ENCODE results near the gene RGL4.

The RGL4 gene

DNA sequence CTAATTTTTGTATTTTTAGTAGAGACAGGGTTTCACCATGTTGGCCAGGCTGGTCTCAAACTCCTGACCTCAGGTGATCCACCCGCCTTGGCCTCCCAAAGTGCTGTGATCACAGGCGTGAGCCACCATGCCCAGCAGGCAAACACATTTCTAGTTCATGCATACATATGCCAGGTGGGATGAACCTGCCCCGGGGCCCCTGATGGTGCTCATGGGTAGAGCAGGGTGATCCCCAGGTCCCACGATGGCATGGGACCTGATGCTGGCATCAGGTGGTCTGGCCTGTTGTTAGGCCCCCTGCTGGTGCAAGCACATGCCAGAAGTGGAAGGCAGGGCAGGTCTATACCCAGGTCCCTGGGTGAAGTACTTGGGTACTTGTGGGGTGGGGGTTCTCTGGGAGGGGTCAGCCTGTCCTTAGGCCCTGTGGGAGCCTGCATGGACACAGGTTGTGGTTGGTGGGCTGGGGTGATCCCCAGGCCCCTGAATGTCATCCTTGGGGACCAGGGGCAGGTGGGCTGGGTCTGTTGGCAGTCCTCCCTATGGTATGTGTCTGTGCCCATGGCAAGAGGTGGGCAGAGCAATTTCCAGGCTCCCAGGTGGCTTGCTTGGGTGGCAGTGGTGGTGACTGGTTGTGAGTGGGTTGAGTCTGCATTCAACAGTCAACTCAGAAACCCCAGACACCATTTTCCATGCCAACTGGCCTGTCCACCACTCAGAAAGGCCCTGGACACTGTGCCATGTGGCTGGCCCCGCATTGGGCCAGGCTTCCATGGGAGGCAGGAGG lies 9.6 kb upstream of the RGL4 start:
- no peak for DNase-seq

DNA sequence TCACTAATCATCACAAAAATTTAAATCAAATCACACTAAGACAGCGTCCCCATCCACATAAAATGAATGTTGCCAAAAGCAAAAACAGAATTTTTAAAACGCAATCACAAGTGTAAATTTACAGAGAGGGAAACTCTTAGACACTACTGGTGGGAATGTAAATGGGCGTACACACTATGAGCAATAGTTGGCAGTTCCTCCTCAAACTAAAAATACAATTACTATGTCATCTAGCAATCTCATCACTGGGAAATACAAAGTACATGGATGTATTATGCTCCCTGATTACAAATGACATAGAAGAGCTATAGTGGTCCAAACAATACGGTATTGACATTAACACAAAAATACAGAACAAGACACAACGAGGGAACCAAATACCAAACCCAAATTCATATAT lies 8.7 kb upstream of the RGL4 start:
- DNase-seq, result no peak

DNA sequence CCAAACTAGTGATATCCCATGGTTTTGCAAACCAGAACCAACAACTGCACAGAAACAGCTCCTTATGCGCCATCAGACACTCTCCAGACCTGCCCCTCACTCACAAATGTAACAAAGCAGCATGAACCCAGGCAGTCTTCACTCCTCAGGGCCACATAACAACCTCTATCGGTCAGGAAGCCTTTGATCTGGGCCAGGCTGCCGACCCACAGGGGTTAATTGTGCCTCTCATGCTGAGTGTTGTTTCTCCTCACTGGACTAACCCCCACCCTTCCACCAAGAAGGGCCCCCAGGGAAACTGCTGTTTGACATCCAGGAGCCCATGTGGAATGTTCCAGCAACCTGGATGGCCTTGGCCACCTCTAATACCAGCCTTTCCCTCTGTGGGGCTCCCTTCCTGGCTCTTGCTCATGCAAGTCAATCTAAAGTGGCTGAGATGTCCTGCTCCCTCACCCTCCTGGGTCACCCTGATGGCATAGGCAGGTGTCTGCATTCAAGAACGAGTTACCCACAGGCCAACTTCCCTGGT lies 7.9 kb upstream of the RGL4 start:
- DNase-seq, result no peak

DNA sequence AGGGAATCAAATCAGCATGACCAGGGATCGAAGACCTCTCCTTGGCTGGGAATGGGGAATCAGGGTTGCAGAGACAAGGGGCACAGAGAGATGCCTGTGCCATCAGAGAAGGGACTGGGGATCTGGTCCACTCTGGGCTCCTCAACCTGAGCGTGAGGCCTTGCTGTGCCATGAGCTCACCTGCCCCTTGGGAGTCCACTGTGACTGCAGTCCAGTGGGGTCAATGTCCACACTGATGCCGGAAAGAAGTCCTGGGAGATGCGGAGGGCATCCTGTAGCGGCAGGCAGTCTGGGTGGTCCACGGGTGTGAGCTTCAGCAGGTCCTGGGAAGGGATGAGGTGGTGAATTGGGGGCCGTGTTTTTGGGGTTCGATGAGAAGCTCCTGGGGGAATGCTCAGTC lies 7.3 kb upstream of the RGL4 start:
- no peak for DNase-seq

DNA sequence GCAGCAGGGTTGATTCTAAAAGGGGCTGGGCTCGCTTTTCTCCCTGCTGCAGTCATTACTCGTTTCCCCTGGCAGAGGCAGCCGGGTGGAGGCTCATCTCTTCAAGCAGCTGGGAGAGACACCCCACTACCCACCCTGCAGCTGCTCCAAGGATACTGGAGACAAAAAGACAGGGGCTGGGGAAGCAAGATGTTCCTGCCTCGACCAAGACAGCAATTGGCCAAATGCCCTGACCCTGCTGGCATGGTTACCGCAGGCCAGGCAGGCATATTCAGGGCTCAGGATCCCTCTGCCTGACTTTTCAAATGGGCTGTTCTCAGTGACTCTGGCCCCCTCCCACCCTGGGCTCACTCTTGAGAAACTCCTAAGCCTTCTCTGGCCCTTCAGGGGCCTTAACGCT lies 6.8 kb upstream of the RGL4 start:
- DNase-seq, result no peak

DNA sequence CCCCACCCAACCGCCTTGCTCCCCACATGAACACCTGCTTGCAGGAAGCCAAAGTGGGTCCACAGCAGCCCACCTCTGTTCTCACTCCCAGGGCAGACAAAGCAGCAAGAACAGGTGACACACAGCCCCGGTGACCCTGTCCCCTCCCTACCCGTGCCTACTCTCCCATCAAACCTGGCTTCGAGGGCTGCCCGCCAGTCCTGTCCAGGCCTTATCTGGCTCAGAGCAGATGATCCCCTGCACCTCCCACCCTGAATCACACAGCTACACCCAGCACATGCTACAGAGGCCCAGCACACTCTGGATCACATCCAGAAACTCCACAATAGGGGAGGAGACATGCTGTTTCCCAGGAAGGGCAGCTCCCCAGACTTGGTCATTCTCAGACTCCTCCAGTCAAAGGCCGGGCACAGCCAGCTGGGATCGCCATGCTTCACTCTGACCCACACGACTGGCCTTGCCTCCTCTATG lies 6.2 kb upstream of the RGL4 start:
- no peak for DNase-seq

DNA sequence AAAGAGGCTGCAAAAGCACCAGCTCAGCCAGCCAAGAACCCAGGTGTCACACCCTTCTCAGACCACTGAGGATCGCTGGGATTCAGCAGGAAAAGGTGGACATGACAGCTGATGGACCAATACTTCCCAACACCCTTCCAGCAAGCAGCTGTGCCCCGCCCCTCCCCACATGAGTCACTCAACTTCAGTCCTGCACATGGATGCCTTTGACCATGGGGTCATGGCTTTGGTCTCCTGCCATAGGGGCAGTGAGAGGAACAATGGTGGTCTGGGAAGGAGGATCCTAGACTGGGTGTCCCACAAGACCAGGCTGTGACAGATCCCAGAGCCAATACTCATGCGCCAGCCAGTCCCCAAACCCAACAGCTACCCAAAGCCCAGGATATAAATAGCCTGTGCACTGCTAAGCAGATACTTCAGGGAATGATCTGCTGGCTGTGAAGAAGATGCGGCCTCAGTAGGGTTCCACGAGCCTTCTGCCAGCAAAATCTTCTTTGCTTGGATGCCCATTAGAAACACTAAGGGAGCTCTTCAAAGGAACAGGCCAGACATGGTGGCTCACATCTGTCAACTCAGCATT lies 5.5 kb upstream of the RGL4 start:
- DNase-seq, result no peak

DNA sequence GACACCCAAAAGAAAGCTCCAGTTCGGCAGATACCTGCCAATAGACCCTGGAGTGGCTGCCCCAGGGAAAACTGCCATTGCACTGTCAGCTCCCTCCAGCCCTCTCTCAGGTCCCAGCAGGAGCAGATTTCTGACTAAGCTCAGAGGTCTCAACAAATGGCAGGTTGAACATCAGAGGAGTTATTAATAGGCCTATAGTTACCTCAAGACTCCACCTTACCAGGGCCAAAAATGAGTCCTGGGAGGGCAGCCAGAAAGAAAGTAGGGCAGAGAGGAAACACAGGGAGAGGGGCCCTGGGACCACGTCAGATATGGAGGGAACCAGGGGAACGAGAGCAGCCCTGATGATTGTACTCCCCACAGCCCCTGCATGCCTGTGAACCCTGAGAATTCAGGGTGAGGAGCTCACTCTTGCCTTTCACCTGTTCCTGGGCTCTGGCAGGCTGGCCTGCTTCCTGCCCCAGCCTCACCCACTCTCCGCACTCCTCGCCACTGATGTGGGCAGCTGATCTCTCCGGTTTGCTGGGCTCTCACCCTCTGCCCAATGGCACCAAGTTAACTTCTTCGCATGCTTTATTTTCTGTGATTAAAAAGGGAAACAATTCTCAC lies 4.3 kb upstream of the RGL4 start:
- no peak for DNase-seq

DNA sequence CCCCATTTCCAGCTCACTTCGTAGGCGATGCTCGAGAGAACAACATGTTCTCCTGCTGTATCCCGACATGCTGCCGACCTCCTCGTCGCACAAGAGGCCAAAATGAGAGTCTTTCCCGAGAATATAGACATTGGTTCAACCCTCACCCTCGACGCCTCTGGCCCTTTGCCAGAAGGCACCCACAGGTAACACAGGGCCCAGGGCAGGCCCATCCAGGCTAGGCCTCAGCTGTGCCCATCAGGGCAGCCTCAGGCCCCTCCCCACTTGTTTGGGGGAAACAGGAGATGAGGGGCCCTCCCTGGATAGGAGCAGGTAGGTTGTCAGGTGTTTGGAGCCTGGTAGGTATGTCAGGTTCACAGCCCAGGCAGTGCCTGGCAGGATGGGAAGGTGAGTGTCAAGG lies 2.7 kb upstream of the RGL4 start:
- no peak for DNase-seq

DNA sequence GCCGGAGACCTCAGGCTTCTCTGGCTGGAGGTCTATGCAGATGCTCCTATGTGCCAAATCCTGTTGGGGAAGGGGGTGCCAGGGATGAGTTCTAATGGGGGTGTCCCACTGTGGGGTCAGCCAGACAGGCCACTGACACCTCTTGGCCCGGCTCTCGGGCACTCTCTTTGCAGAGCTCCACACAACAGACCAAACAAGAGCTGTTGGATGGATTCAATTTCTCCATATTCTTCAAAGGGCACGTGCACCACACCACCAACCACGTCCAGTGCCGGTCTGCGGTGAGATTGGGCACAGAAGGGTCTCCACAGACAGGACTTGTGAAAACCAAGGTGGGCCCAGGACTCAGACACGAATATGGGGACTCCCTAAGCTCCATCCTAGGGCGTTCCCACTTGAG lies 2.2 kb upstream of the RGL4 start:
- no peak for DNase-seq

DNA sequence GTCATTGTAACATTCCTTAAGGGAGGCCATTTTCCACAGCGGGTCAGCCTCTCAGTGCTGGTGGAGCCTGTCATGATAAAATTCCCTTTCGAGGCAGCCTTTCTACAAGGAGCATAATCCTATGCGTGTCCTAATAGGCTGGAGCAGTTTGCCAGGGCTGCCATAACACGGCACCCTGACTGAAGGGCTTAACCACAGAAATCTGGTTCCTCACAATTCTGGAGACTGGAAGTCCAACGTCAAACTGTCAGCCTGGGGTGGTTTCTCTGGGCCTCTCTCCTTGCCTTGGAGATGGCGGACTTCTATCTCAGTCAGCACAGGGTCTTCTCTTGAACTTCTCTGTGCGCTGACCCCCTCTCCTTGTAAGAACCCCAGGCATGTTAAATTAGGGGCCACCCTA lies 1.4 kb upstream of the RGL4 start:
- DNase-seq, result no peak

DNA sequence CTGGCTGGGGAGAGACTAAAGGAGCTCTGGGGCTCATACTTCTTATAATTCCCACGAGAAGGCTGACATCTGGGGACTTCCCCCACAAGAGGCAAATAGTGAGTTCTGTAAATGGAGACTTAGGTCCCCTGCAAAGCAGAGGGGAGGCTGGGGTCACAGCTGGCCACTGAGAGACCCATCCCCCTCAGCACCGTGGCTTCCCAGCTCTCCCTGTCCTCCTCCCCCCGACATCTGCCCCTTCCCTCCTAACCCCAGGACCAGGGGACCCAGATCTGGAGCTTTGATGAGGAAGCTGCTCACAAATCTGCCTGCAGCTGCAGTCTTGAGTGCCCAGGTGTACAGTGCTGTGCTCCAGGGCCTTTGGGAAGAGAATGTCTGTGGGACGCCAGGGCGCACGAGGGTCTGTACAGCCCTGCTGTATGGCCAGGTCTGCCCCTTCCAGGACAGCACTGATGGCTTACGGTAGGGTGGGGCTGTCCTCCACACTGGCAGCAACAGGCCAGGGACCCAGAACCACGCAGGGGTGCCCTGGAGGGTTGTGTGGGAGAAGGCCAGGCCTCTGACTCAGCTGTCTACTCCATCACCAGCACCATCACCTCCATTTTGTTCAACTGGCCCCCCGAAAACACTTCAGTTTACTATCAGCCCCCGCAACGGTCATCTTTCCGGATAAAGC lies 1.1 kb downstream of the RGL4 start:
- no peak for DNase-seq

DNA sequence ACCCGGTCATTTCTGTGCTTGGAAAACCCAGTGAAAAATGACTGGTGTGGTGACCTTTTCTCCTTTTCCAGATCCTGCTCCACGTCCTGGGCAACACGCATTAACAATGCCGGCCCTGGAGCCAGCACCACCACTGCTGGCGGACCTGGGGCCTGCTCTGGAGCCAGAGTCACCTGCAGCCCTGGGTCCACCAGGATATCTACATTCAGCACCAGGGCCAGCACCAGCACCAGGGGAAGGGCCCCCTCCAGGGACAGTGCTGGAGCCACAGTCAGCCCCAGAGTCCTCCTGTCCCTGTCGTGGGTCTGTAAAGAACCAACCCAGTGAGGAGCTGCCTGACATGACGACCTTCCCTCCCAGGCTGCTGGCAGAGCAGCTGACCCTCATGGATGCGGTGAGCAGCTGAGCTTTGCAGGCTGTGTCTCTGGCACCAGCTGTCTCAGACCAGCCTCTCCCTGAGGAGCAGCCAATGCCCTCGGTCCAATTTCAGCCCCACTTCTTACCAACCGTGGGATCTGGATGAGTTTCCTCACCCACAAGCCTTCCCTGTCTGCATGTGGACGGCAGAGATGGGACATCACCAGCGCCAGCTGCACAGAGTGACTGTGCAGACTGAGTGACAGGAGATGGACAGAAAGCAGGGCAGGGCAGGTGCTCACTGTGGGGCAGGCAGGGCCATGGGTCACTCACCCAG lies 1.9 kb downstream of the RGL4 start:
- no peak for DNase-seq

DNA sequence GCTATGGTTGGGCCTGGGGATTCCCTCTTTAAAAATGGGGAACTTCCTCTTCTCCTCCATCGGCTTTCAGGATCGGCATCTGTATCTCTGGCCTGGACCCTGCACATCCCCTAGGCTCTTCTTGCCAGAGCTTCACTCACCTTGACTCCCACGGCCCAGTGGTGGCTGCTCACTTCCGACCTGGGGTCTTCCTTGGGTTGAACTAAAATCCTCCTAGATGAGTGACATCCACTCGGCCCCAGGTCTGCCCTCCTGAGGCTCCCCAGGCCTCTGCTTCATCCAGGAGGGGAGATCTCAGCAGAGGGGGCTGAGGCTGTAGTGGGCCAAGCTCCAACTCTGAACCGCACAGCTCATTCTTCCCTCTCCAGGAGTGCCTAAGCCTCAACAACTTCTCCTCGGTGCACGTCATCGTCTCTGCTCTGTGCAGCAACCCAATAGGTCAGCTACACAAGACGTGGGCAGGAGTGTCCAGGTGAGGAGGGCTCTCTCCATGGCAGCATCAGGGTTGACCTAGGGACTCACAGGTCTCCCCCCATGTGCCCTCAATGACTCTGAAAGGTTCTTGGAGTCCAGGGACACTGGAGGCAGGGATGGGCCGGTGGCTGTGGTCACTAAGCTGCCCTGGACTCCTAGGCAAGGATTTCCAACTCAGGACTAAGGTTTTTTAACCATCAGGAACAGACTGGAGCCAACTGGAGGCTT lies 3.3 kb downstream of the RGL4 start:
- DNase-seq, result no peak

DNA sequence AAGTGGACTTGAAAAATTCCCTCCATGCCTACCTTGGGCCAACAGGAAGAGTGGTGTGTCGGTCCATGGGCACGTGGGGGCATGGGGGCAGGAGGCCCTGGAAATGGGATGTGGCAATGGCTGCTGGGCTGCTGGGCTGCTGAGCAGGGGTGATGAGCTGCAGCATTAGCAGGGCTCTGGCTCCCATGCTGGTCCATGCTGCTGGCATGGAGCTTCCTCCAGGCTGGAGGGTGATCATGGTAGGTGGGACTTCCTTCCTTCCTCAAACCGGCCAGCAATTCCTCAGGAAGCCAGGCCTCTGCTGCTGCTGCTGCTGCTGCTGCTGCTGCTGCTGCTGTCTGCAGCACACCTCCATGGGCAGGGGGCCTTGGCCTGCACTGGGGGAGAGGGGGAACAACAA lies 4.3 kb downstream of the RGL4 start:
- no peak for DNase-seq

DNA sequence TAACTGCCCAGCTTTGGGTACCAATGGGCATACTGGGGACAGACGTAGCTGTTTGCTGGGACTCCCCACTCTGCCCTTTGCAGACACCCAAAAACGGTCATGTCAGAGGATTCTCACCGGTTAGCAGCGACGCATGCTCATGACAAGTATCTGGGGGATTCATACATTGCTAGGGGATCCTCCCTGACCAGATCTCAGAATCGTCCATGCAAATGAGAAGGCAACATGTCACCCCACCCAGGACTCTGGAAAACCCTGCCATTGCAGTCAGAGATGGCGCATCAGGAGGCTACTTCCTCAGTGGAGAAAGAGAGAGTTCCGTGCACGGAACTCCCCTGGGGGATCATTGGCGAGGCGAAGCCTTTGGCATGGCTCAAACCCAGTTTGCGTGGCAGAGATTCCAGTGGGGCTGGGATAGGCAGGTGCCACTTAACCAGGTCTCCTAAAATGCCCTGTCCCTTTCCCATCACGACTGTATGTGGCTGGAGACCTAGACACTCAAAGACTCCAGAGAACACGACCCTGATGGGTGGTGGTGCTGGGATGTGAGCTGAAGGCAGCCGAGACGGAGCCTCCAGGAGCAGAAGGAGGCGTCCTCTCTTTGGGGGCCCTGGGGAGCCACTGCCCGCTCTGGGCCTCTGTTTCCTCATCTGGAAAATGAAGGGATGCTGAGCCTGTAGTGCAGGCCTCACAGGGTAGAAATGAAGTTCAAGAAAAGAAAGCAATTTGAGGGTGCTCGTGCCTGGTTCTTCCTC lies 4.9 kb downstream of the RGL4 start:
- DNase-seq, result no peak

DNA sequence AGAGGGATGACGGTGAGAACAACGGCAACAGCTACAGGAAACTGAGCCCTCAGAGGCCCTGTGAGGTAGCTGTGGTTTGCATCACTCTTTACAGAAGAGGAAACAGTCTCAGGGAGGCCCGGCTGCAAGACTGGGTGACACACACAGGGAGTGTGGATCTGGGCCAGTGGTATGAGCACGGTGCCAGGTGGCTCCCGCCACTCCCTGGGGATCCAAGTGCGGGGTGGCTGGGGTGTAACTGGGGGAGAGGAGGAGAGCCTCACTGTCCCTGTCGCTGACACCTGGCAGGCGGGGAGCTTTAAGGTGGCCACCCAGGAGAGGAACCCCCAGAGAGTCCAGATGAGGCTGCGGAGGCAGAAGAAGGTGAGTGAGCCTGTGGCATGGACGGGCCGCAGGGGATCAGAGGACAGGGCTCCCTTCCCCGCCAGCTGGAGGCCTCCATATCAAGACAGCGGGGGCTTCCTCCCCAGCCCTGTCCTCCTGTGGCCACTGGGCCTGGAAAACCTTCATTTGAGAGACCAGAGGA lies 5.6 kb downstream of the RGL4 start:
- DNase-seq, result peak; percentile 70 to 74

DNA sequence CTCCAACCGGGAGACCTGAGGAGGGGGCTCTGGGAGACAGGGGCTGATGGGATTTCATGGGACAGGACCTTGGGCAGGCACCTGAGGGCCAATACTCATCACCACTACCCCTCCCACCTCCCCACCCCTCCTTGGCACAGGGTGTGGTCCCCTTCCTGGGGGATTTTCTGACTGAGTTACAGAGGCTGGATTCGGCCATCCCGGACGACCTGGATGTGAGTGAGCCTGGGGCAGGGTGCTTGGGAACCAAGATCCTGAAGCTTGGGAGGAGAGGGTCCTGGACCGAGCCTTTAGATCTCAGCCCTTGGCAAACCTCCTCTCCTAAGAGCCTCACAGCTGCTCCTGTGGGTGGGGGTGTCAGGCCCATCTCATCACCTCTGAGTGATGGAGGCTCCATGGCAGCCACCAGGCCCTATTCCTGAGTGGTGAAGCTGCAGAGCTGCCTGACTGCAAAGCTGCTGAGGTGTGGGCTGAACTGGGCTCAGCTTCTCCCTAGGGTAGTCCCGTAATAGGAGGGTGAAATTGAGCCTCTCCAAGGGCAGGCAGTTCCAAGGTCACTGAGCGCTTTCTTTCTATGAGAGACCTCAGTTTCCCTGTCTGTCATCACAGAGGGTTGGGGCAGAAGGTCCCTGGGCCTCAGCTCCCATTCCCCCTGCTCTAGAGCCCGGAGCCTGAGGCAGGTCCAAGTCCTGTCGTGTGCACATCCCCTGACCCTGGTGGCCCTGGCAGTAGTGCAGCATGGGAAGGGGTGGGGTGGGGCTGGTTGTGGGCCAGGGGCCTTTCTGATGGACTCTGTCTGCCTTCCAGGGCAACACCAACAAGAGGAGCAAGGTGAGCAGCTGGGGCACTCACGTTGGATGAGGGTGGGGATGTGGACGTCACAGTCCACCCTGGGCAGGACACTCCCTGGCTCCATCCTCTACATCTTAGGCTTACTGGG lies 6.5 kb downstream of the RGL4 start:
- DNase-seq, result no peak

DNA sequence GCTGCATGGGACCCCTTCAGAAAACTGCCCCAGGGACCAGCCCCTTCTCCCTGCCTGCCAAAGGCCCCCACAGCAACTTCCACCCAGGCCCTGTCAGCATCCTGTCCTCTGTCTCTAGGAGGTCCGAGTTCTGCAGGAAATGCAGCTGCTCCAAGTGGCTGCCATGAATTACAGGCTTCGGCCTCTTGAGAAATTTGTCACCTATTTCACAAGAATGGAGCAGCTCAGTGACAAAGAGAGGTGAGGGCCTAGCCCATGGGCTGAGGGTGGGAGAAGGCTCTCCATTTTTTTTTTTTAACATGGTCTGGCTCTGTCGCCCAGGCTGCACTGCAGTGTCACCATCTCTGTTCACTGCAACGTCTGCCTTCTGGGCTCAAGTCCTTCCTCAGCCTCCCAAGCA lies 7.3 kb downstream of the RGL4 start:
- DNase-seq, result no peak

DNA sequence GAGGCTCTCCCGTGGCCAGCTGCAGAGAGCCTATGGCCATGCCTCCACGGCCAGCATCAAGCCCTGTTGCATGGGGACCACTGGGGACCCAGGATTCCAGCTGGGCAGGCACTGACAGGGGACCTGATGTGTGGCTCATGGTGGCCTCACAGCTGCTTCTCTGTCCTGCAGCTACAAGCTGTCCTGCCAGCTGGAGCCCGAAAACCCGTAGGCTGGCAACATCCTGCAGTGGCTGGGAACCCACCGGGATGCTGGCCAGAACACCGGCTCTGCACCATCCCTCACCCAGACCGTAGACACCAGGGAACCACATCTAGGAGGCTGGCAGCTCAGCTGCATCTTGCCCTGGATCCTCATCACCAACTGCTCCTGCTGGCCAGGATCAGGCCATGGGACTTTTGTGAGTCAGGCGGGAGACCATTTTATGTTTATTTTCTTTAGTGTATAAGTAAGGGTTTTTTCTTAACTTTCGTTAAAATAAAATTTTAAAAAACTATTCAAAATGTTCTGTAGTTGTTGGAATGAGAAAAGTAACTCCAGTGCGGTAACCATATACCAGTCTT lies 7.9 kb downstream of the RGL4 start:
- no peak for DNase-seq
